Fibroblast of gingiva (primary cell): Measurements from ENCODE around the gene MRPS34.
"Not testable (repeated sequence)": the region's sequence is repeated elsewhere in the genome, so short reads cannot be mapped to it uniquely, and the experiment has no call there.

Source experiments
- DNase-seq: peaks from one replicate; pipeline ENCODE4 v3.0.0-alpha.2; 2011; ENCODE audit warnings: low read depth

Gene MRPS34

GRCh38 chr16:1772908-1773702 is at the start of gene MRPS34:
Gene MRPS34, minus strand, starts transcription at chr16:1773134. Its CDS starts 15 bp downstream, at chr16:1773119.
- peak; percentile 80 for DNase-seq

GRCh38 chr16:1821861-1822611 is 49.1 kb upstream of the MRPS34 start:
- DNase-seq, result no peak

- DNase-seq, result no peak
These were observed 48.0 kb upstream of the MRPS34 start for GRCh38 chr16:1820946-1821290.

- no peak for DNase-seq
These were observed 47.4 kb upstream of the MRPS34 start for GRCh38 chr16:1820096-1820945.

- no peak for DNase-seq
These were observed 46.7 kb upstream of the MRPS34 start for GRCh38 chr16:1819611-1820010.

- DNase-seq, result no peak
These were observed 46.1 kb upstream of the MRPS34 start for GRCh38 chr16:1818873-1819525.

GRCh38 chr16:1818204-1818872 is 45.4 kb upstream of the MRPS34 start:
- DNase-seq, result no peak

- DNase-seq, result no peak
These were observed 44.8 kb upstream of the MRPS34 start for GRCh38 chr16:1817716-1818115.

- no peak for DNase-seq
These were observed 44.3 kb upstream of the MRPS34 start for GRCh38 chr16:1817276-1817589.

- DNase-seq, result no peak
These were observed 43.7 kb upstream of the MRPS34 start for GRCh38 chr16:1816396-1817275.

GRCh38 chr16:1815461-1815860 is 42.5 kb upstream of the MRPS34 start:
- DNase-seq, result no peak

- no peak for DNase-seq
These were observed 39.8 kb upstream of the MRPS34 start for GRCh38 chr16:1812732-1813163.

GRCh38 chr16:1810536-1810935 is 37.6 kb upstream of the MRPS34 start:
- no peak for DNase-seq

GRCh38 chr16:1810106-1810505 is 37.2 kb upstream of the MRPS34 start:
- DNase-seq, result no peak

- DNase-seq, result no peak
These were observed 36.4 kb upstream of the MRPS34 start for GRCh38 chr16:1809281-1809801.

- no peak for DNase-seq
These were observed 35.8 kb upstream of the MRPS34 start for GRCh38 chr16:1808691-1809090.

- no peak for DNase-seq
These were observed 34.7 kb upstream of the MRPS34 start for GRCh38 chr16:1807626-1808025.

GRCh38 chr16:1800701-1801100 is 27.8 kb upstream of the MRPS34 start:
- no peak for DNase-seq

- DNase-seq, result not testable (repeated sequence)
These were observed 26.3 kb upstream of the MRPS34 start for GRCh38 chr16:1799263-1799662.
